ENCODE data around the gene MSLN. TPM values are rescaled to one million over a fixed set of nuclear protein-coding genes. Genes with fewer than 3 reads are reported as not detected.

The MSLN gene
- total and polyA plus RNA-seq, 2 experiments from 2014 or later: 0.10 TPM; not detected in 1

GRCh38 chr16:768428-768827 lies 7.9 kb downstream of the MSLN start (continued):
- no peak for TF ChIP-seq REST (IDR thresholded peaks at IDR 0.05; ENCODE audit: unreplicated experiment)
- TF ChIP-seq ZNF114 (CRISPR knock-in tag; IDR thresholded peaks at IDR 0.05): no peak
- TF ChIP-seq CTCF (conservative IDR thresholded peaks at IDR 0.05; ENCODE audit: low read depth in 2 of 2): no peak

GRCh38 chr16:769184-769784 lies 8.8 kb downstream of the MSLN start:
- Histone ChIP-seq H3K27me3 (ENCODE audit: insufficient read depth) (no peaks in the 10 kb centered on the region), H3K4me2 (no peak overlapping the region), H3K36me3 (ENCODE audit: insufficient read depth) (no peaks in the 10 kb centered on the region), H3F3A (replicated peaks; ENCODE audit: low read depth) (0 out of 2 replicates have a peak, but pooled peaks cover 3% of the 10 kb centered on the region), H3K4me1 (ENCODE audit: insufficient read depth) (no peaks in the 10 kb centered on the region), H3K27ac (ENCODE audit: low read depth) (no peak overlapping the region), H3K79me2 (replicated peaks; ENCODE audit: insufficient read depth) (no peaks in the 10 kb centered on the region), H3K9me2 (ENCODE audit: insufficient read depth) (no peaks in the 10 kb centered on the region), H2AFZ (no peak overlapping the region), H3K4me3 (no peak overlapping the region), H4K20me1 (replicated peaks; ENCODE audit: insufficient read depth) (no peaks in the 10 kb centered on the region)
- Mint-ChIP-seq H3K27ac (no peak overlapping the region), H3K4me1 (no peaks in the 10 kb centered on the region), H3K36me3 (ENCODE audit: low read depth) (no peaks in the 10 kb centered on the region), H3K9me3 (no peaks in the 10 kb centered on the region), H3K4me3 (no peak overlapping the region), H3K27me3 (ENCODE audit: insufficient read depth, low read depth, poor library complexity) (peaks cover 12% of the 10 kb centered on the region)
- TF ChIP-seq EZH2phosphoT487 (IDR thresholded peaks at IDR 0.05; ENCODE audit: unreplicated experiment) (no peak), STAT1 (IDR thresholded peaks at IDR 0.05; ENCODE audit: unreplicated experiment) (no peak), ZNF114 (CRISPR knock-in tag; IDR thresholded peaks at IDR 0.05) (no peak), REST (IDR thresholded peaks at IDR 0.05; ENCODE audit: unreplicated experiment) (no peak), CTCF (conservative IDR thresholded peaks at IDR 0.05; ENCODE audit: low read depth in 2 of 2) (no peak), CREB1 (CRISPR knock-in tag; IDR thresholded peaks at IDR 0.05; ENCODE audit: low read depth) (no peak)
- DNase-seq (ENCODE audit: low spot score): no peak
- ATAC-seq: peak; percentile 25
